Cardiac muscle cell (in vitro differentiated cells and primary cell): Measurements from ENCODE around the gene MICB. TPM values are rescaled to one million over a fixed set of nuclear protein-coding genes. Genes with fewer than 3 reads are reported as not detected.
"Not testable (repeated sequence)": the region's sequence is repeated elsewhere in the genome, so short reads cannot be mapped to it uniquely, and the experiment has no call there.

Experiments used
- DNase-seq, 2 donors: peaks; one replicate each; pipeline versions ENCODE4 v3.0.0 to v3.0.0-alpha.2; 2010 to 2017; ENCODE audit warnings: low read depth in 1 of 2, low spot score in 1 of 2
- H3K27ac ChIP-seq: fragments of 200-600 bp; sonication (generic); 2 replicates; pipeline ENCODE4 v1.5.1; 2016
- H3K27me3 ChIP-seq: fragments of 200-600 bp; sonication (generic); 2 replicates; pipeline ENCODE4 v1.6.0; 2016; ENCODE audit warnings: control low read depth
- H3K36me3 ChIP-seq: fragments of 200-600 bp; sonication (generic); 2 replicates; pipeline ENCODE4 v1.5.1; 2016; ENCODE audit warnings: control low read depth
- H3K4me1 ChIP-seq: fragments of 200-600 bp; sonication (generic); 2 replicates; pipeline ENCODE4 v1.8.1; 2017; ENCODE audit warnings: low read depth, mild to moderate bottlenecking, mixed run types
- H3K4me3 ChIP-seq: fragments of 200-600 bp; sonication (generic); 2 replicates; pipeline ENCODE4 v1.5.1; 2016; ENCODE audit warnings: mild to moderate bottlenecking
- H3K9me3 ChIP-seq: fragments of 200-600 bp; sonication (generic); 2 replicates; pipeline ENCODE4 v1.5.1; 2017; ENCODE audit warnings: low read depth, mild to moderate bottlenecking, control low read depth
- polyA plus RNA-seq: library from polyadenylated mRNA; unstranded; fragments of >200 nt; fragmentation: Nextera tagmentation; extraction: Ambion mirVana; gene quantifications from 2 replicates; pipeline ENCODE4 v1.2.1, GENCODE V29; 2016
- total RNA-seq: library from RNA; depleted of rRNA; stranded (reverse); fragments of >200 nt; gene quantifications from 2 replicates; pipeline ENCODE4 v1.2.3, GENCODE V29; 2016
- TF ChIP-seq, protein P1 (sequence below): IDR thresholded peaks from 2 replicates; pipeline ENCODE4 v1.5.1; 2012; ENCODE audit warnings: low read depth, mild to moderate bottlenecking, low read length

Gene MICB
- total and polyA plus RNA-seq, 2 experiments from 2014 or later: 0.99 to 2.2 TPM

DNA sequence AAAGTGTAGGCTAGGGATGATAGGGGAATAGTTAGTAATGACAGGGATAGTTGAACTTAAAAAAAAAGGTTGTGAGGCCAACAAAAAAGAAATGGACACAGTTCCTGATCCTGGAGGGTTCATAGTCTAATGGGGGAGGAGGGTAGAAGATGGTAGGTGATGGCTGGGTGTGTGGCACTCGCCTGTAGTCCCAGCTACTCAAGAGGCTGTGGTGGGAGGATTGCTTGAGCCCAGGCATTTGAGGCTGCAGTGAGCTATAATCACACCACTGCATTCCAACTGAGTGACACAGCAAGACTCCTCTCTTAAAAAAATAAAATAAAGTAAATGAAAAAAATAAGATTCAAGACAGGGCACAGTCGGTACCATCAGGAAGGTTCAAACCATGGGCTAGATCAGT lies 2.4 kb upstream of the MICB start:
- Histone ChIP-seq H3K4me1 (no peaks in the 10 kb centered on the region), H3K27me3 (peaks cover 50% of the 10 kb centered on the region), H3K9me3 (no peaks in the 10 kb centered on the region), H3K27ac (no peak overlapping the region), H3K36me3 (no peaks in the 10 kb centered on the region), H3K4me3 (no peak overlapping the region)
- peak in 1 of 2 donors; percentile 54 for DNase-seq
- TF ChIP-seq, protein P1, sequence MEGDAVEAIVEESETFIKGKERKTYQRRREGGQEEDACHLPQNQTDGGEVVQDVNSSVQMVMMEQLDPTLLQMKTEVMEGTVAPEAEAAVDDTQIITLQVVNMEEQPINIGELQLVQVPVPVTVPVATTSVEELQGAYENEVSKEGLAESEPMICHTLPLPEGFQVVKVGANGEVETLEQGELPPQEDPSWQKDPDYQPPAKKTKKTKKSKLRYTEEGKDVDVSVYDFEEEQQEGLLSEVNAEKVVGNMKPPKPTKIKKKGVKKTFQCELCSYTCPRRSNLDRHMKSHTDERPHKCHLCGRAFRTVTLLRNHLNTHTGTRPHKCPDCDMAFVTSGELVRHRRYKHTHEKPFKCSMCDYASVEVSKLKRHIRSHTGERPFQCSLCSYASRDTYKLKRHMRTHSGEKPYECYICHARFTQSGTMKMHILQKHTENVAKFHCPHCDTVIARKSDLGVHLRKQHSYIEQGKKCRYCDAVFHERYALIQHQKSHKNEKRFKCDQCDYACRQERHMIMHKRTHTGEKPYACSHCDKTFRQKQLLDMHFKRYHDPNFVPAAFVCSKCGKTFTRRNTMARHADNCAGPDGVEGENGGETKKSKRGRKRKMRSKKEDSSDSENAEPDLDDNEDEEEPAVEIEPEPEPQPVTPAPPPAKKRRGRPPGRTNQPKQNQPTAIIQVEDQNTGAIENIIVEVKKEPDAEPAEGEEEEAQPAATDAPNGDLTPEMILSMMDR: no peak

DNA sequence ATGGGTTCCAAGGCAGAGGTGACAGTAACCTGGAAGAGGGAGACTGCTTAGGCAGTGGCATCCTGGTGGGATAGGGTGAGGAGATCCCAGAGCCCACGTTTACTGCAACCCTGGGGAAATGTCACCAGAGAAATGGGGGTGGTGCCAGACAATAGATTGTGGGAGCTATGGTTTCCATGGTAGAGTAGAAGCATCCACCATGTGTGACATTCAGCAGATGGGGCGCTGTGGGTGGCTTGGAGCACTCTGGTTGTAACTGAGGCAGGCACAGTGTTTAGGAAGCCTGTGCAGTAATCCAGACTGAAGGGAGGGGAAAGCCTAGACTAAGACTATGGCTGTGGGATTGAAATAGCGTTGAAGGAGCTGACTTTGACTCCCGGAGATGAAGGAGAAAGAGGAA lies 1.1 kb upstream of the MICB start:
- H3K27ac ChIP-seq, H3K4me3 ChIP-seq, H3K4me1 ChIP-seq, H3K36me3 ChIP-seq, DNase-seq, H3K9me3 ChIP-seq: not testable (repeated sequence)
- peaks cover 56% of the 10 kb centered on the region for H3K27me3 ChIP-seq

DNA sequence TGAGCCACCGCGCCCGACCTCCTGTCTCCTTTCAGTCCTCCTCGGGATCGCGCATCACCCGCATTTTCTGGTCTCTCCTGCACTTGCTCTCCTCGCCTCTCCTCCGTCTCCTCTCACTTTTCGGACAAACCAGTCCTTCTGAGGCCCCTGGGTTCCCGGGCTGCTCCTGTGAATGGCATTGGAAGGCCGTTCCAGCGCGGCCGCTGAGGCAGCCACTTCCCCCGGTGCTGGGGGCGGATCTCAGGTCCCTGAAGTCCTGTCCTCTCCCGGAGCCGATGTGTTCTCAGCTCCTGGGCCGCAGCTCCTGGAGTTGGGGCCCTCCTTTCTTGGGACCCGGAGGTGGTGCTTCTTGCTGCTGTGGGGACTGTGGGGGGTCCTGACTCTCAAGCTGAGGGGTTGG lies 803 bp downstream of the MICB start:
- peak; percentile 6 to 16 for DNase-seq
- TF ChIP-seq, protein P1: no peak
- H3K4me1 ChIP-seq: no peaks in the 10 kb centered on the region

DNA sequence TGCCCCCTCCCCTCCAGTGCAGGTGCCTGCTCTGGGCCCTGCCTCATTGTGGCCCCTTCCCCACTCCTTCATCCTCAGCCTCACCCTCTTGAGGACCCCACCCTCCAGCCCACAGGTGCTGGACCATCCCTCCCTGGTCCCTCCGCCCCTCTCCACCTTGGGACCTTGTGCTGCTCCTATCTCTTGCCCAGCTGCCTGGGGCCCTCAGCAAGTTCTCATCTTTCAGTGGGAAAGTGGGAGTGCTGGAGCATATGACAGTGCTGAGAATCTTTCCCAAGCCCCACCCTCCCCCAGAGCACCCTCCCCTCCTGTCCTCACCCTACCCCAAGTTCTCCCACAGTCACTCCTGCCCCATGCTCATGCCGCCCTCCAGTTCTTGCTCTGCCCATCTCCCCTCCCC lies 1.7 kb downstream of the MICB start:
- H3K27me3 ChIP-seq: peaks cover 53% of the 10 kb centered on the region
- not testable (repeated sequence) for H3K4me3 ChIP-seq, H3K9me3 ChIP-seq

More for the DNA sequence above, 803 bp downstream of the MICB start:
- Histone ChIP-seq H3K9me3 (no peaks in the 10 kb centered on the region), H3K4me3 (no peak overlapping the region), H3K36me3 (no peaks in the 10 kb centered on the region), H3K27ac (no peak overlapping the region), H3K27me3 (peaks cover 56% of the 10 kb centered on the region)

DNA sequence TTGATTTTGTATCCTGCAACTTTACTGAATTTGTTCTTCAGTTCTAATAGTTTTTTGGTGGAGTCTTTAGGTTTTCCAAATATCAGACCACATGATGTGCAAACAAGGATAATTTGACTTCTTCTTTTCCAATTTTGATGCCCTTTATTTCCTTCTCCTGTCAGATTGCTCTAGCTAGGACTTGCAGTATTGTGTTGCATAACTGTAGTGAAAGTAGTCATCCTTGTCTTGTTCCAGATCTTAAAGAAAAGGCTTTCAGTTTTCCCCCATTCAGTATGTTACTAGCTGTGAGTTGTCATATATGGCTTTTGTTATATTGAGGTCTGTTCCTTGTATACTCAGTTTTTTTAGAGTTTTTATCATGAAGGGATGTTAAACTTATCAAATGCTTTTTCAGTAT lies 4.6 kb downstream of the MICB start:
- TF ChIP-seq, protein P1: no peak
- Histone ChIP-seq H3K4me1 (no peaks in the 10 kb centered on the region), H3K27me3 (peaks cover 27% of the 10 kb centered on the region), H3K4me3 (no peak overlapping the region), H3K27ac (no peak overlapping the region), H3K36me3 (no peaks in the 10 kb centered on the region), H3K9me3 (no peaks in the 10 kb centered on the region)
- DNase-seq: peak in 1 of 2 donors; percentile 16

More for the DNA sequence above, 1.7 kb downstream of the MICB start:
- H3K4me1 ChIP-seq, DNase-seq, H3K27ac ChIP-seq, H3K36me3 ChIP-seq: not testable (repeated sequence)

DNA sequence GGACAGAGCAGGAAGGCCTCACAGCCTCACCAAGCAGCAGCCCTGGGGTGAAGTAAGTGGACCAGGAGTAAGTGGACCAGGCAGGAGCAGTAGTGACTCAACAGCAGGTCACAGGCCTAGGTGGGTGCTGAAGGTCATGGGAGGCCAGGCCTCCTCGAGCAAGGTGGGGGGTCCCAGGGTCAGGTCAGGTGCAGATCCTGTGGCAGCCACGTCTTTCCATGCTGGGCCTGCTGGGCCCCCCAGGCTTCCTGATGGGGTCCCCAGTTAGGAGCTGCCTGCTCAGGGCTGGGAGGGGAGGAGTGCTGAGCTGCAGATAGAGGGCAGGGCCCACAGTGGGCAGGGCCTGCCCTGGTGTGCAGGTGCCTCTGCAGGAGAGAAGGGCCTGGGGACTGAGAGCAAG lies 11.1 kb downstream of the MICB start:
- not testable (repeated sequence) for H3K27ac ChIP-seq, H3K36me3 ChIP-seq, H3K4me3 ChIP-seq, H3K4me1 ChIP-seq, DNase-seq, H3K9me3 ChIP-seq, H3K27me3 ChIP-seq

DNA sequence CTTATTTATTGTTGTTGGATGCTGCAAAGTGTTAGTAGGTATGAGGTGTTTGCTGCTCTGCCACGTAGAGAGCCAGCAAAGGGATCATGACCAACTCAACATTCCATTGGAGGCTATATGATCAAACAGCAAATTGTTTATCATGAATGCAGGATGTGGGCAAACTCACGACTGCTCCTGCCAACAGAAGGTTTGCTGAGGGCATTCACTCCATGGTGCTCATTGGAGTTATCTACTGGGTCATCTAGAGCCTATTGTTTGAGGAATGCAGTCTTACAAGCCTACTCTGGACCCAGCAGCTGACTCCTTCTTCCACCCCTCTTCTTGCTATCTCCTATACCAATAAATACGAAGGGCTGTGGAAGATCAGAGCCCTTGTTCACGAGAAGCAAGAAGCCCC lies 12.1 kb downstream of the MICB start:
- TF ChIP-seq, protein P1: no peak
- Histone ChIP-seq H3K4me3 (no peak overlapping the region), H3K36me3 (no peaks in the 10 kb centered on the region), H3K9me3 (no peaks in the 10 kb centered on the region), H3K27me3 (no peaks in the 10 kb centered on the region), H3K4me1 (no peaks in the 10 kb centered on the region), H3K27ac (no peak overlapping the region)
- DNase-seq: no peak
